HG03064 (cell line): ENCODE results near the gene CDC5L.

ENCODE experiments used
- ATAC-seq: cut with Tn5 transposase; IDR thresholded peaks from one replicate; pipeline ENCODE4 v1.9.1; 2021; ENCODE audit warnings: low read depth; ENCODE audit not compliant: unreplicated experiment

Gene CDC5L

GRCh38 chr6:44410363-44410762 is 22.9 kb downstream of the CDC5L start:
- ATAC-seq = no peak

GRCh38 chr6:44411141-44411540 is 23.6 kb downstream of the CDC5L start:
- ATAC-seq = no peak

DNA sequence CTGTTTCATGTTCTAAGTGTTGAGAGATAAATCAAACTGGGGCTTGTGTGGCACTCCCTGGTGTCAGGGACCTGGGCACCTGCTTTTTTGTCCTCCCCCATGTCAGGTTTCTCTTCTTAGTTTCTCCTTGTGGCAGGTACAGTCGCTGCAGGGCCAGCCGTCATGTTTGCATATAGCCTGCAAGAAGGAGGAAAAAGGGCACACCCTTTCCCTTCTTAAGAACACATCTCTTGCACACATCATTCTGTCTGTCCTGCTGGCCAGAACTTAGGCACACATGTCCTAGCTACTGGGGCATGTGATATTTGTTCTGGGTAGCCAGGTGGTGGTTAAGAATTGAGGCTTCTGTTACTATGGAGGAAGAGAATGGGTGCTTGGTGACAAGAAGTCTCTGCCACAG is 27.9 kb downstream of the CDC5L start:
- no peak for ATAC-seq

DNA sequence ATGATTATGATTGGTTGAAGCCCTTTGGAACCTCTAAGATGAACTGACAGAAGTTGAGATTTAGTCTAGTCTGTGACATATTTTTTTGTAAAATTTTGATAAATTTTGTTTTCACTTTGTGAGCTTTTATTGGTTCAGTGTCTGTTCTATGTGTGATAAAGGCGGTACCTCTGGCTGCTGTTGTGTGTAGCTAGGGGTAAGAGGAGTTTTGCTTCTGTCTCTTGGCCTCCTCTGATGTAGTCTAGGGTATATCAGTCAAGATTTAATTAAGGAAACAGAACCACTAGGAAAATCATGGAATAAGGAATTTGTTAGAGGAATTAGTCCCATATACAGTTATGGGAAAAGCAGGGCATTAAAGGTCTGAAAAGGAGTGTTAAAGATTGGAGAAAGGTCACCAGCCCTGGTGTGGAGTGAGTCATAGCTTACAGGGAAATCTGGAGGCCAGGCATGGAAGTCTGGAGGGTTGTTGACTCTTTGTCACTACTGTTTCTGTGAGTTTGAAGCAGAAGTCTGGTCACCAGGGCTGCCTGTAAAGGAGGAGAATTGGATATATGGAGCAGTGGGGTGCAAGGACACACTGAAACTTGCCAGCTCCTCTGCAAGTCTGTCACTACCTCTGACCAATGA is 28.5 kb downstream of the CDC5L start:
- no peak for ATAC-seq

DNA sequence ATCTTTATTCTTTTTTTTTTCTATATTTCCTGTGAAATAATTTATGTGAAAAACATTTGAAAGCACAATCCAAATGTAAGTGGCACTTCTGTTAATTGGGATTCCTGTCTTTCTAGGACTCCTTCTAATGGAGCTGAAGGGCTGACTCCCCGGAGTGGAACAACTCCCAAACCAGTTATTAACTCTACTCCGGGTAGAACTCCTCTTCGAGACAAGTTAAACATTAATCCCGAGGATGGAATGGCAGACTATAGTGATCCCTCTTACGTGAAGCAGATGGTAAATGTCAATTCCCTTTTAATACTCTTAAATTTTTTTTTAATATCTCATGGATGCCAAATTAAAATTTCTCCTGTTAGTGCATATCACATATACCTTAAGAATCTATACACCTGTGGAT is 35.0 kb downstream of the CDC5L start:
- no peak for ATAC-seq

- ATAC-seq = no peak
Measured at GRCh38 chr6:44423306-44423705, 35.8 kb downstream of the CDC5L start.

DNA sequence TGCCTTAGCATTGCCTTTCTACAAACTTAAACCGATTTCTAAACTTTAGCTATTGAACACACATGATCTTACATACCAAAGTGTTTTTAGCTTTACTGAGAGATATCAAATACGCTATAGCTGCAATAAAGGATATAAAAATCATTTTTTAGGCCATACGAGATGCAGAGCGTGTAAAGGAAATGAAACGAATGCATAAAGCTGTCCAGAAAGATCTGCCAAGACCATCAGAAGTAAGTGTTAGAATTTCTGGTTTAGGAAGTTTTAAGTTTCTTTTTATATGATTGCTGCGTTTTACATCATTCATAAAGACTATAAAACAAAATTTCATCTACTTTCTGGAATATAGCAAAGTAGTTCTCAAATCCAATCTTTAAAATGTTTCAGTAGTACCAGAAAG is 38.4 kb downstream of the CDC5L start:
- no peak for ATAC-seq

DNA sequence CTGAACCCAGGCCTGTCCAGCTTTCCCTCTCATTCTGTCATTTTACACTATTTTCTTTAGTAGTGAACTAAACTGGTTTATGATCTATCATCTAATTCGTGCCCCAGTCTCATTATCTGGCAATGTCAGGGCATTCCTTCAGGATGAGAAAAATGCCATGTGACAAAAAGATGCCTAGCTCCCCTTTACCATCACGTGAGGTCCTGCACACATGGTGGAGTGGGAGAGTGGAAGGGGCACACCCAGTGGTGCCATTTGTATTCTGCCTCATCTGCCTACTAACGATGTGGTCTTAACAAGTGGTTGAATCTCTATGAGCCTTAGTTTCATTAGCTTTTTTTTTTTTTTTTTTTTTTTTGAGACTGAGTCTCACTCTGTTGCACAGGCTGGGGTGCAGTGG is 41.2 kb downstream of the CDC5L start:
- ATAC-seq = no peak

GRCh38 chr6:44430326-44430725 is 42.8 kb downstream of the CDC5L start:
- ATAC-seq = no peak

DNA sequence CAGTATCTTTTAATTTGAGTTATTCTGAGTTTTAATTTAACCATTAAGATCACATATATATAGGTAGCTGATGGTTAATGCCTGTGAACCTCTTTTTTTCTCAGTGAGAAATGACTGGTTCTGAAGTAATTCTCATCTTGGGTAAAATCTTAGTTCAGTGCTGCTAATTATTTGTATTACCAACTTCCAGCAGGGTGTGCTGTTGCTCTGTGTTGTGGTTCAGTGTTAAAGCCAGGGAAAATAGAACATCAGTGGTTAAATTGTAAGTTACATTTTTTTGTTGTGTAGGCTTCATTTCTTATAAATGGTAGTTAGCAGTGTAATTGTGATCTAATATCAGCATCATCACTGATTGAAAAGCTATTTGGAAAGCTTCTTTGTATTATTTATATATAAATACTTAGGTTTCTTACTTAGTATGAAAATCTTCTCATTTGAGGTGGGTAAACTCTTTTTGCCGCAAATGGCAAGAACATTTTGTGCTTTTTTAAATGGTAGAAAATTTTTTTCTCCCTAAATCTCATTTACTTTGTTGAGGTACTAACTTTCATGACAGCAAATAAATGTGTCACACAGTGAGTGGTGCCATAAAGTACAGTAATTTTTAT is 43.7 kb downstream of the CDC5L start:
- ATAC-seq = no peak

DNA sequence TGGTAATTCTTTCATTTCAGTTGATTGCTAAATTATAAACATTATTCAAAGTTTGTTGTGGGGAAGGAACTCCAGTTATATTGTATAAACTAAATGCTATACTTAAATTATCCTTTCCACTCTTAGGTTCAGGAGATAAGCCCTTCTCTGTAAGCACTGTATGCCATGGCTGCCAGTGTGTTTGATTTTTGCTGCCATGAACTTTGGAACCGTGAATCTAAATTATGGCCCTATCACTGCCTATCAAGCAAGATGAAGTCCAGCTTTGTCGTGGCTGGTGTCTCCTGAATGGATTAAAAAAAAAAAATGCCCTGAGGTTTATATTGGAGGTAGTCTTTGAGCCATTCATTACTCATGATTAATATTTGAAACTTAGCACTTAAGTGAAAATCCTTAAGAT is 44.7 kb downstream of the CDC5L start:
- no peak for ATAC-seq

- no peak for ATAC-seq
Measured at GRCh38 chr6:44432726-44433125, 45.2 kb downstream of the CDC5L start.

GRCh38 chr6:44435500-44435899 is 48.0 kb downstream of the CDC5L start:
- ATAC-seq = no peak

- ATAC-seq = no peak
Measured at GRCh38 chr6:44438827-44439226, 51.3 kb downstream of the CDC5L start.

- no peak for ATAC-seq
Measured at GRCh38 chr6:44439270-44440045, 52.0 kb downstream of the CDC5L start.

GRCh38 chr6:44441091-44441855 is 53.8 kb downstream of the CDC5L start:
- no peak for ATAC-seq

DNA sequence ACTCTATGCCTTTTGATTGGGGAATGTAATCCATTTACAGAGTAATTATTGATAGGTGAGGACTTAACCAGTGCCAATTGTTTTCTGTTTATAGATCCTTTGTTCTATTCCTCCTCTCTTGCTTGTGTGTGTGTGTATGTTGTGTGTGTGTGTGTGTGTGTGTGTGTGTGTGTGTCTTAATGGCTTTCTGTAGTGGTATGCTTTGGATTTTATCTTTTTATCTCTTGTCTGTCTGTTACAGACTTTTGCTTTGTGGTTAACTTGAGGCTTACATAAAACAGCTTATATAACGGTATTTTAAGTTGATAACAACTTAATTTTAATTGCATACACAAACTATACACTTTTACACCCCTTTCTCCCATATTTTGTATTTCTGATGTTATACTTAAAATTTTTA is 54.7 kb downstream of the CDC5L start:
- no peak for ATAC-seq

GRCh38 chr6:44442833-44443444 is 55.4 kb downstream of the CDC5L start:
- ATAC-seq = no peak

- no peak for ATAC-seq
Measured at GRCh38 chr6:44444853-44445252, 57.3 kb downstream of the CDC5L start.

DNA sequence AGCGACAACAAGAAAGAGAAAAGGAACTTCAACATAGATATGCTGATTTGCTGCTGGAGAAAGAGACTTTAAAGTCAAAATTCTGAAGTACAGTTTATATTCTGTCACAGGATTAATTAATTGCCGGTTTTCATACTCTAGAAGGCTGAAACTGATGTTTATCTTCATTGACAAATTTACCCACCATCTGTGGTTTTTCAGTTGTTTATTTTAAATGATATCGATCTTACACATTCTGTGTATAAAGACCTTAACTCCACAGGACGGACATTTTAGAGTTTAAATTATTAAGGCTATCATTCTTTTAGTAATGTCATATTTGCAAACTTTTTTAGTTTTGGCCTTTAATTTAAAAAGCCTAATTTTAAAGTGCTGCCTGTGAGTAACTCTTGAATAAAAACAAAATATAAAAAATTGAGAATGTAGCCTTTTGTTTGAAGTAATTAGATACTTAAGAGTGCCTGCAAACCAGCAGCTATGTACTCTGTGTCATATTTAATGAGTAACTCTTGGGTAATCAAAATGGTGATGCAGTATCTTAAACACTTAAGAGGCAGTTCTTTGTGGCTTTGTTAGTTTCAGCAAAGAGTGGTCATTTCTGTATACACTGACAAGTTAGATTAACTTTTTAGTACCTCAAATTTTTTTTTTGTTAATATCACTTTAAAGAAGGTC is 59.3 kb downstream of the CDC5L start:
- no peak for ATAC-seq
